NCI-H1417 (cell line): ENCODE results near the gene CYGB.
"Not testable (repeated sequence)": the region's sequence is repeated elsewhere in the genome, so short reads cannot be mapped to it uniquely, and the experiment has no call there.

Experiments
- DNase-seq, 3 experiments: peaks; one replicate each; lab custom pipeline; 2025; lab: John Stamatoyannopoulos, UW

The CYGB gene

DNA sequence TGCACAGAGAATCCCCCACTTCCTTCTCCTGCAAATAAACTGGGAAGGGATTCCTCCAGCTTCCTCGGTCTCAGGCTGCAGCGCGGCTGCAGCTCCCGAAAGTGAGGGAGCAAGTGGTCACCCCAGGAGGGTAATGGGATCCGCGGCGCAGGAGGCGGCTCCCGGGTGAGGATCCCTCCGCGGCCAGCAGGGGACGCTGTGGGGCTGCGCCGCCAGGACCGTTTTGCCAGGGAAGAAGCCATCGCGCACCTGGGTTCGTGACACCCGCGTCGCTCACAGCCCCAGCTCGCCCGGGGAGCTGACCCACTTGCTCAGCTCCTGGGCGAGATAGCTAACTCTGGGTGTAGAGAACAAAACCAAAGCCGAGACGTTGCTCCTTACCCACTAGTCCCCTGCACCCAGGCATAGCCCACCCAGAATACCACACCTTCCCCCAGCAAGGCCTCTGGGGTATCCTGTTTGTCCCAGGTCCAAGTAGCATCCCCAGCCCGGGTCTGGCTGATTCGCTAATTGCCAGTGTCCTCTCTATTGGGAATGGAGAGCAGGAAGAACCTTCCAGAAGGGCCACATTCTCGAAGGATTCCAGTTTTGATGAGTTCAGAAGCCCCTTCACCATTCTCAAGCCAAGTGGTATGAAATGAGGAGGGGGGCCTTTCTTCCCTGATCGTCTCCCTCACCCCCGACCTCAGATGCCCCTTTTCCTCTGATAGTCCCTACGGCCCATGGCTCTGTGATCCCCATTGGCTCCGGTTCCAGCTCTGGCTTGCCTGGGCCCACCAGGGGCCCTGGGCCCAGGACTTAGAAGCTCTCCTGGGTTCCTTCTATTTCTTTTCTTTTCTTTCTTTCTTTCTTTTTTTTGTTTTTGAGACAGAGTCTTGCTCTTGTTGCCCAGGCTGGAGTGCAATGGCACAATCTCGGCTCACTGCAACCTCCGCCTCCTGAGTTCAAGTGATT lies 14.1 kb downstream of the CYGB start:
- DNase-seq: peak; percentile 69 to 83 (median 72)

DNA sequence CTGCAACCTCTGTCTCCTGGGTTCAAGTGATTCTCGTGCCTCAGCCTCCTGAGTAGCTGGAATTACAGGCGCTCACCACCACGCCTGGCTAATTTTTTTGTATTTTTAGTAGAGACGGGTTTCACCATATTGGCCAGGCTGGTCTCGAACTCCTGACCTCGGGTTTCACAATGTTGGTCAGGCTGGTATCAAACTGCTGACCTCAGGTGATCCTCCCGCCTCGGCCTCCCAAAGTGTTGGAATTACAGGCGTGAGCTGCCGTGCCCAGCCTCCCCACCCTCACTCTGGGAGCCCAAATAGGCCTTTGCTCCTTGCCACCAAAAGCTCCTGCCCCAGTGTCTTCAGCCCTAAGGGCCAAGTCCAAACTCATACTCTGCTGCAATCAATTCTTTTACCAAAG lies 15.8 kb downstream of the CYGB start:
- not testable (repeated sequence) for DNase-seq

DNA sequence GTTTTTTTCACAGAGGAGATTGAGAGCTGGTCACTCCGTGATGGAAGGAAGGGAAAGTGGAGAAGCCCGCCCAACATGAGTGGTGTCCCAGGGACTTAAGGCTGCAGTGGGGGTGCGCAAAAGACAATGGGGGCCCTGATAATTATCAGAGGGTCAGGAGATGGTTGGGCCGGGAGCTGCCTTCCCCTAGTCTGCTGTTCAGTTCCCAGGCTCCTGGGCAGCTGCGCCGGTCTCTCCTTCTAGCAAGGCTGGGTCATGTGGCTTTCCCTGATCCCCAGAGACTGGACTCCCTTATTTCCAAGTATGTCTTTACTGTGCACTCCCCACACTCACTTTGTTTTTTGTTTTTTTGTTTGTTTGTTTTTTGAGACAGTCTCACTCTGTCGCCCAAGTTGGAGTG lies 16.2 kb downstream of the CYGB start:
- no peak for DNase-seq

DNA sequence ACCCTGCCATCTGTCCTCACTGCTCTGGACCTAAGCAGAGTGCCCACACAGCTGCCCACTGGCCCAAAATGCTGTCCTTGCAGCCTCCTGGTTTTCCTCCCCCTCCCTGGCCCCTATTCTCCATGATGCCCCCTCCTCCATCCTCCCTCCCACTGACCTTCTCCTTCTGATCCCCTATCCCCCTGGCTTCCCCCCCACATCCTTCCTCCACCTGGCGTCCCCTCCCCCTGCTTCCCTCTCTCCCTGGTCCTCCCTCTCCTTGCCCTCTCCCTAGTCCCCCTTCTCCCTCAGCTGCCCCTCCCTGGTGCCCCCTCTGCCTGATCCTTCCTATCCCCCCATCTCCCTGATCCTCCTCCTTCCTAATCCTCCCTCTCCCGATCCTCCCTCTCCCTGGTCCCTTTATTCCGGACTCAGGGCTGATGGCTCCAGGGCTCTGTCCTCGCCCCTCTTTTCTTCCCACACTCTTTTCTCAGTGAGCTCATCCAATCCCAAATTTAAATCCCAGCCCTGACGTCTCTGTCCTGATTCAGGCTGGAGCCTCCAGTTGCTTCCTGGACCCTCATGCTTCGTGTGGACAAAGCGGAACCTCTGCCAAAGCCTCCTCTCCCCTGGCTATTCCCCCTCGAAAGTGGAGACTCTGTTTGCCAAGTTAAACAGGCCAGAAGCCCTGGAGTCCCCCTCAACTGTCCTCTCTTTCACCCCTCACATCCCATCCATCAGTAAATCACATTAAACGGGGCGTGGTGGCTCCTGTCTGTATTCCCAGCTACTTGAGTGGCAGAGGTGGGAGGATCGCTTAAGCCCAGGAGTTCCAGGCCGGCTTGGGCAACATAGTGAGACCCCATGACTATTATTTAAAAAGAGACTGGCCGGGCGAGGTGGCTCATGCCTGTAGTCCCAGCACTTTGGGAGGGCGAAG lies 18.2 kb downstream of the CYGB start:
- no peak for DNase-seq

DNA sequence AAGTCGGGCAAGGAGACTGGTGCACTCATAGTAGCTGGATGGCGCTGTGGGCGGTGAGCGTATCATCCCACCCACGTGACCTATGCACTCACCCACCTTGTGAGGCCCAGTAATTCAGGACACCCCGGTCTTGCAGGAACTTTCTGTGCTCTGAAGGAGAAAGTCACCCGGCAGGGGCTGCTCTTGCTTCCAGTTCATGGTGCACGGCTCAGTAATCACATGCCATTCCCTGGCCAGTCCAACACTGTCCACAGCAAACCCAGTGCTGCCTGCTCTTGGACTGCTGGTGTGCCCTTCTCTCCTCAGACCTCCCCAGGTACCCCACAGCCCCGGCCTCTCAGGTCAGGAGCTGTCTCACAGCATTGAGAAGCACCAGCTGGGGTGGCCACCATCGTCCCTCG lies 19.9 kb downstream of the CYGB start:
- no peak for DNase-seq

DNA sequence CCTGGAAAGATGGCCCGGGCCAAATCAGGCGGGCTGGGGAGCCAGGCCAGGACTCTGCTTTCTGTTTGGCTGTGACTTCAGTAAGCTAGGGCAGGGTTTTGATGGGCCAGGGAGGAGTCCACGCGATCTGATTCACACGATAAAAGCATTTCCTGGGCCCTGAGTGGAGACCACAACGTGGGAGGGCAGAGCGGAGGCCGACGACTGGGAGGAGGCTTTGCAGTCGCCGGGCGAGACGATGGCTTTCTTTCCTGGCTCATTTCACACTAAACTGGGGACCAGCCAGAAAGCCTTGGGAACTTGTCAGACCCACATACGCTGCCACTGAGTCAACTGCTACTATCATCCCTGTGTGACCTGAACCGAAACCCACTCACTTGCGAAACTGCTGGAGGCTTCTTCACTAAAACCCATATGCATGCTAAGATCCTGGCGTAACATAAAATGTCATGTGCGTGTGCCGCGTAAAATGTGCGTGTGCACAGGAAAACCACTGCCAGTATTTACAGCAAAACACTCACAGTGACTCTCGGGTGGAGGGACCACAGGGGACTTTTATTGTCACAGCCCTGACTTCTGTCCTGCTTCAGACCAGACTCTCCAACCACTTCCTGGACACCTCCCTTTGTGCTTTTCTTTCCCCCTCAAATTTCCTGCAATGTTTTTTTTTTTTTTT lies 22.1 kb downstream of the CYGB start:
- DNase-seq: no peak

DNA sequence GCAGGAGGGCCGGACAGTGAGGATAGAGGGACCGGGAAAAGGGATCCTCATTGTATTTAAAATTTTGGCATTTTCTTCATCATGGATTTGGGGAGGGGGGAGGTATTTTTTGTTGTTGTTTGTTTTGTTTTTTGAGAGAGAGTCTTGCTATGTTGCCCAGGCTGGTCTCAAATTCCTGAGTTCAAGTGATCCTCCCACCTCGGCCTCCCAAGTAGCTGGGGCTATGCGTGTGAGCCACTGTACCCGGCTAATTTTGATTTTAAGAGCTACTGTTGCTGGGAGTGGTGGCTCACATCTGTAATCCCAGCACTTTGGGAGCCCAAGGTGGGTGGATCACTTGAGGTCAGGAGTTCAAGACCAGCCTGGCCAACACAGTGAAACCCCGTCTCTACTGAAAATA lies 23.2 kb downstream of the CYGB start:
- not testable (repeated sequence) for DNase-seq

DNA sequence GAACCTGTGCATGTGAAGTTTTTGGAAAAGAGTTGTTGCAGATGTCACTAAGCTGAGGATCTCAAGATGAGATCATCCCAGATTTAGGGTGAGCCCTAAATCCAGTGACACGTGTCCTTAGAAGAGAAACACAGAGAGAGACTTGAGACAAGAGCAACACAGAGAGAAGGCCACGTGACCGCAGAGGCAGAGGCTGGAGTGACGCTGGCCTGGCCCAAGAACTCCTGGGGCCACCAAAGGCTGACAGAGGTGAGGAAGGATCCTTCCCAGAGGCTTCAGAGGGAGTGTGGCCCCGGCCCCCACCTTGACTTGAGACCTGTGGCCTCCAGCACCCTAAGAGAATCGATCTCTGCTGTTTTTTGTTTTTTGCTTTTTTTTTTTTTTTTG lies 24.2 kb downstream of the CYGB start:
- no peak for DNase-seq

DNA sequence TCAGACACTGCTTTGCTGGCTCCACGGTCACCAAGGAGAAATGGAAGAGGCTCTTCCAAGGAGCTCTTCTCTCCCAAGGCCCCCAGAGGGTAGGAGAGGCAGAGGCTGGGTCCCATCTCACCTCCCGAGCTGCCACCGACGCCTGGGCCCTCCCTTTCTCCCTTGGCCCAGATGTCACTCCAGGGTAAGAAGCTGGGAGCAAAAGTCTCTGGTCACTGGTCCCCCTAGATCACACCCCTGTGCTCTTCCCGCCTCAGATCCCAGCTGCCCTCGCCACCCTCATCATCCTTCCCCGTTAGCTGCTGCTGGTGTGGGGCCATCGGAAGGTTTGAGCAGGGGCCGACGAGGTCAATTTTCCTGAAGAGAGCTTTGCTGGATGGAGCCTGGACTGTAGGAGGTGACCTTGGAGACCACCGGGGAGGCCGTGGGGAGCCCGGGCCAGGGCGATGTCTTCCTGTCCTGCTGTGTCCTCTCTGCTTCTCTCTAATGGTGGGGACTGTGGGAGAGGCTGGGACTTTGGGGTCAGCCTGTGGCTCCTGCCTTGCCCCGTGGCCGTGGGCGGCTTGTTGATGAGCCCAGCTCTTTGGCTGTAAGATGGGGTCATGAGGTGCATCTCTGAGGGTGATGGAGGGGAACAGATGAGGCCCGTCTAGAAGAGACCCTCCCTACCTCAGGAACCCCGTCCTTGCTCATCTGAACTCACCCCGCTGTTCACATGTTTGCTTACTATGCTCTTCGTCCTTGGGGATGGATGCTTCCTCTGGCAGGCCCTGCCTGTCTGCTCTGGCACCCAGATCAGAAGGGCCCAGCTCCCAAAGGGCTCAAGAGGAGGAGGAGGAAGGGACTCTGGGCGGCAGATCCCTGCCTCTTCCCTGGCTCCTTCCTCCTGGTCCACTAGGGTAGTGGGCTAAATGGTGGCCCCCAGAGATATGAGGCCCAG lies 24.9 kb downstream of the CYGB start:
- DNase-seq: no peak

DNA sequence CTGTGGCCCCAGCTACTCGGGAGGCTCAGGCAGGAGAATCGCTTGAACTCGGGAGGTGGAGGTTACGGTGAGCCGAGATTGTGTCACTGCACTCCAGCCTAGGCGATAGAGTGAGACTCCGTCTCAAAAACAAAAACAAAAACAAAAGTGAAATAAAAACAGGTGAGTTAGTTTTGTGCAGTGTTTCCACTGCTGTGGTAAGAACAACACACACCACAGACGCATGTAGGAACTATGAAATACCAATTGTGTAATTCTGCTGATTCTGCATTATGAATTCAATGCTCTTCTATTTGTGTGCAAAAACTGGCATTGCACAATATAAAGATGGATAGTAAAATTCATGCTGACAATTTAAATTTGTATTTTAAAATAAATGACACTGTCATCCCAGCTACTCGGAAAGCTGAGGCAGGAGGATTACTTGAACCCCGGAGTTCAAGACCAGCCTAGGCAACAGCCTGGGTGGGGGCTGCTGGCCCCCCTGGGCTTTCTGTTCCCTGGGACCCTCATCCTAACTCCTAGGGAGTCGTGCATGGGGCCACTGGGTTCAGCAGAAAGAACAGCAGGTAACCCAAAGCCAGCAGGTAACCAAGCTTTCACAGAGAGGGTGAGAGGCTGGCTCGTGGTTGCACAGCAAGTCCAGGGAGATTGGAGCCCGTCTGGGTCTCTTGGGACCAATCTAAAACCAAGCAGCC lies 25.7 kb downstream of the CYGB start:
- DNase-seq: no peak

DNA sequence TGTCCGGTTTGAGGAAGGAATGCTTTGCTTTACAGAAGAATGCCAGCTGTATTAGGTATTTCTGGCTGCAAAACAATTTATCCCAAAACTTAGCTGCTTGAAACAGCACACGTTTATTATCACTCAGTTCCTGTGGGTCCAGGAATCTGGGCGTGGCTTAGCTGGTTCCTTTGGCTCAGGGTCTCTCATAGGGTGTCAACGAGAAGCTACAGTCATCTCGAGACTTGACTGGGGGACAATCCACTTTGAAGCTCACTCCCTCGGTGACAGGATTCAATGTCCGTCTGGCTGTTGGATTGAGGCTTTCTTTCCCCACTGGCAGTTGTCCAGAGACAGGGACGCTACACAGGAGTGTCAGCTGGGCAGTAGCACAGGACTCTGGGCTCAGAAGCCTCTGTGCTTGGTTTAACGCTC lies 26.7 kb downstream of the CYGB start:
- DNase-seq: no peak

DNA sequence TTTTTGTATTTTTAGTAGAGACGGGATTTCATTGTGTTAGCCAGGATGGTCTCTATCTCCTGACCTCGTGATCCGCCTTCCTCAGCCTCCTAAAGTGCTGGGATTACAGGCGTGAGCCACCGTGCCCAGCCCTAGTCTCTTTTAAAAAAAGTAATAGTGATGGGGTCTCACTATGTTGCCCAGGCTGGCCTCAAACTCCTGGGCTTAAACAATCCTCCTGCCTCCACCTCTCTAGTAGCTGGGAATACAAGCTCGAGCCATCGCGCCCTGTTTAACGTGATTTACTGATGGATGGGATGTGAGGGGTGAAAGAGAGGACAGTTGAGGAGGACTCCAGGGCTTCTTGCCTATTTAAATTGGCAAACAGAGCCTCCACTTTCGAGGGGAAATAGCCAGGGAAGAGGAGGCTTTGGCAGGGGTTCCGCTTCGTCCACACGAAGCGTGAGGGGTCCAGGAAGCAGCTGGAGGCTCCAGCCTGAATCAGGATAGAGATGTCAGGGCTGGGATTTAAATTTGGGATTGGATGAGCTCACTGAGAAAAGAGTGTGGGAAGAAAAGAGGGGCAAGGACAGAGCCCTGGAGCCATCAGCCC lies 28.9 kb downstream of the CYGB start:
- DNase-seq: not testable (repeated sequence)

DNA sequence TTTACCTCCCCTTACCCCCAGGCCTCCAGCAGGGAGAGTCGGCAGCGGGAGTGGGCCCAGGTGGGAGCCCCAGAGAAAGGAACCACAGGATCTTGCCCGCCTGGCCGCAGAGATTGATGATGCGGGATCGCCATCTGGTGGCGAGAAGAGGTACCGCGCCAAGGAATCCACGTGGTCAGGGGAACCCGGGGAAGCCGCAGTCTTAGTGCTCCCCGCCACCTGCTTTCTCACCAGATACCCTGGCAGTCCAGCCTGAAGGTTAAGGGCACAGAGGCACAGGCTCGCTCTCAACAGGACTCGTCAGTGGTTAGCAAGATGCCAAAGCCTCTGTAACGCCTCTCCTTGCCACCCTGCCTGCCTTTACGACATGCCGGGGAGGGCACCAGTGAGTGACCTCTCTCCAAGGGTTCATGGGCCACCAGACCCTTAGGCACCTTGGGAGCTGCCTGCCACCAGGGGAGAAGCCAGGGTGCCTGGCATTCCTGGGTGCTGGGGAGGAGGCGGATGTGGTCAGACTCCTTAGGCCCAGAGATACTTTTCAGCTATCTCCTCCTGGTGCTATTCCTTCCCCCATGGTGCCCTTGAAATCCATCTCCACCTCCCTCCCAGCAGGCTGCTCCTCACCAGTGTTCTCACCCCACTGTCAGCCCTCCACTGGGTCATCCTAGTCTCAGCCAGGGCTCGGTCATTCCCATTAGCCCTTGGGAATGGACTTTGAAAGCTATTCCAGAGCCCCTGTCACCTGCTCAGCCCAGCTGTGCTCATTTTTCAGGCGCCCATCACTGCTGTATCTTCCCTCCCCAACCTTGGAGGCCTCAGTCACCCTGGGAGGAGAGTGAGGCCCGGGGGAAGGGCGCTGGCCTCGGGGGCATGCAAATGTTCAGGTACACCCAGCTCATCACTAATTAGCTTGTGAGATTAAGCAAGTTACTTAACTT lies 30.8 kb downstream of the CYGB start:
- DNase-seq: peak; percentile 65 to 84 (median 78)

DNA sequence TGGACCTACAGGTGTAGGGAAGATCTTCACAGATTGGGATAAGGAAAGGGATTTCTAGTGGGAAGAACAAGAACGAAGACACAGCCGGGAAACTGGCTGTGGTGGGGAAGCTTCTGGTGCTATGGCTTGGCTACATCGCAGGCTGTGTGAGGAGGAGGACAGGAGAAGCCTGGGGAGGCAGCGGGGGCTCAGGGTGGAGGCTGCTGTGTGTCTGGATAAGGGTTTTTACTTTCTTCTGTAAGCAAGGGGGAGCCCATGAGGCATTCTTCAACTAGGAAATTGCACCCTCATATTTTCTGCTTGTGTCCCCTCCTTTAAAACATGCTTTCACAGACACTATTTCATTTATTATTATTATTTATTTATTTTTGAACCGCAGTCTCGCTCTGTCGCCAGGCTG lies 33.4 kb downstream of the CYGB start:
- no peak for DNase-seq

DNA sequence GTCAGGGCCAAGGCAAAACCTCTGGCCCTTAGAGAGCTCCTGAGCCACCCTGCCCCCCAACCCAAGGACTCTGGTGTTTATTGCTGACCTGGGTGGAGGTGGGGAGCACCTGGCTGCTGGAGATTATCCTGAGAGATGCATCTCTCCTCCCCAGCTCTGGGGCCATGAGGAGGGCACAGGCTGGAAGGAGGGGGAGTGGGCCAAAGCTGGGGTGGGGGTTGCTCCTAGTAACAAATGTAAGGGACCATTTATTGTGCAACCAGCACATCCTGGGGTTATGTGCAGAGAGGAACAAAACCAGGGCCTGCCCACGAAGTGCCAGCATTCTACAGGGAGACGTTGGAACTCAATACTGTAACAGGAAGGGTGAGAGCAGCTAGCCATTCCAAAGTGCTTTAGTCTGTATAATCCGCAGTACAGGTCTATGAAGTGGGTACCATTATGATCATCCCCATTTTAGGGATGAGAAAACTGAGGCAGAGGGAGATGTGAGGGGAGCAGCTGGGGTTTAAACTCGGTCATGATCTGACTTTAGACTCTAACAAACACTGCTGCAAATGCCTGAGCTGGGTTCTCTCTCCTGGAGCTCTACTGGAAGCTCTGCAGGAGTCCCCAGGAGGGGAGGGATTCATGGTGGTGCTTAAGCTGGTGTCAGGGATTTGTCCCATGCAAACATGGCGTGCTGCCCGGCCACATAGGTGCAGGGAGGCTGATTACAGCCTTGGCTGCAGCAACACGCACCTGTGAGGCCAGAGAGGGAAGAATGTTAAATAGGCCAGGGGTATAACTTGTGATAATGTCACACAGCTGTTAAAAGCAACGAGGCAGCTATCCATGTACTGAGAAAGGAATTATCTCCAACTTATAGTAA lies 34.9 kb downstream of the CYGB start:
- DNase-seq: no peak

DNA sequence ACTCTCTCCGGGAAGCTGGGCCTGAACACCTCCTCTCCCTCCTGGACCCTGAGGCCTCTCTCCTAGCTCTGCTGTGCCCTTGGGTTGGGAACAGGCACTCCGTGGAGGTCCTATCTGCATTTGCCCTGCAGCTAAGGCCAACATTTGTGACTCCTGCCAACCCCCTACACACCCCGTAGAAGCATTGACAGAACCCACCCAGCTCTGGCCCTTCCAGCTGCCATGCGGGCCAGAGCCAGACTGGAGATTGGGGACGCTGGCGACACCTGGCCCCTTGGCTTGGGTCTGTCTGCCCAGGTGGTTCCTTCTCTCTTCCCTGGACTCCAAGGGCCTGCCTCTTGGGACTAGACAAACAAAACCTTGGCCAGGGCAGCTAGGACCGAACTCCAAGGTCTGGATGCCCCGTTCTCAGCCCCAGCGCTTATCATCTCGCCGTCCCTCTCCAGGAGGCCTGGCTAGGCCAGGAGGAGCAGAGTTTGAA lies 35.6 kb downstream of the CYGB start:
- no peak for DNase-seq

DNA sequence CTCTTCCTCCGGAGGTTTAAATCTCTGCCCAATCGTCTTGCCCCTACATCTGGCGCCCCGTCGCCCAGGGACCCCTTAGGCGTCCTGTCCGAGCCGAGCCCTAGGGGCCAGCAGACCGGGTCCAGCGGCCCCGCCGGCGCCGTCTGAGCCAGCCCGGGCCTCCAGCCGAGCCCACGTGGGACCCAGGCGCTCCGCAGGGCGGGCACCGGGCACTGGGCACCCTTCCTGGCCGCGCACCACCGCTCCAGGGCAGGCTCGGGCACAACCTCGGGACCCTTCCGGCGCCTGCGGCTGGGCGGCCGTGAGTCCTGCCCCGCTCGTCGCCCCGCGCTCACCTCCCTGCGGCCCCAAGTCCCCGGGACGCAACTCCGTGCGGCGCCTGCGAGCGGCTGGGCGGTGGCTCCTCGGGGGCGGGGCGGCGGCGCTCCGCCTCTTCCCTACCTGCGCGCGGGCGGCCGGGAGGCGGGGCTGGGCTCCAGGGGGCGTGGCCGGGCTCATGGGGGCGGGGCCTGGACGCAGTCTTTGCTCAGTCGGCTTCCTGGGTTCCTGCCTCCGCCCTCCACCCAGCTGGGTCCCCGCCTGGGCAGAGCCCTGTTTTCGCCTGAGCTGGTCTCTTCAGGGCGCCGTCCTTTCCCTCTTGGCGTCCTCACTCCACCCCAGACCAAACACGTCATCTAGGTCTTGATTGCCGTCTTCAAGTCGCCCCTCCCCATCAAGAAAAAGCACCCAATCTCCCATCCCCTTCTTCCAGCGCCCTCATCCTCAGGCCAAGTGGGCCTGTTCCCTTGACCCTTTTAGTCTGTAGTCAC lies 36.3 kb downstream of the CYGB start, which contains the start of gene RHBDF2:
RHBDF2 (minus strand) TSS at position 406 of the 809 bp plus-strand sequence. CDS start 19,899 bp downstream, outside the sequence.
- DNase-seq: peak; percentile 78 to 85 (median 84)
